HG03095 (cell line): ENCODE data around the gene BAZ1B.
"Not testable (repeated sequence)": the region's sequence is repeated elsewhere in the genome, so short reads cannot be mapped to it uniquely, and the experiment has no call there.

ENCODE experiments used
- ATAC-seq: cut with Tn5 transposase; IDR thresholded peaks from one replicate; pipeline ENCODE4 v1.9.1; 2021; ENCODE audit warnings: moderate library complexity; ENCODE audit not compliant: unreplicated experiment

BAZ1B gene

DNA sequence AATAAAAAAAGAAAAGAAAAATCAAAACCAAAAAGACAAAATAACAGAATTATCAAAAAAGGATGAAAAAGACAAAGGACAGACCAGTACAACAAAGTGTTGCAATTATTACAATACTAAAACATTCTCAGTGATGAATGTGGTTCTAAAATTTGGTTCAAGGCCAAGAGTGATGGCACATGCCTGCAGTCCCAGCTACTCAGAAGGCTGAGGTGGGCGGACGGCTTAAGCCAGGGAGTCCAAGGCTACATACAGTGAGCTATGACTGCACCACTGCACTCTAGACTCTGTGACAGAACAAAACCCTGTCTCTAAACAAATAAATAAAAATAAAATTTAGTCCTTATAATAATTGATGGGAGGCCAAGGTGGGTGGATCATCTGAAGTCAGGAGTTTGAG lies 14.5 kb downstream of the BAZ1B start:
- no peak for ATAC-seq

GRCh38 chr7:73504920-73505319 lies 17.2 kb downstream of the BAZ1B start:
- ATAC-seq: no peak

GRCh38 chr7:73504017-73504416 lies 18.1 kb downstream of the BAZ1B start:
- no peak for ATAC-seq

DNA sequence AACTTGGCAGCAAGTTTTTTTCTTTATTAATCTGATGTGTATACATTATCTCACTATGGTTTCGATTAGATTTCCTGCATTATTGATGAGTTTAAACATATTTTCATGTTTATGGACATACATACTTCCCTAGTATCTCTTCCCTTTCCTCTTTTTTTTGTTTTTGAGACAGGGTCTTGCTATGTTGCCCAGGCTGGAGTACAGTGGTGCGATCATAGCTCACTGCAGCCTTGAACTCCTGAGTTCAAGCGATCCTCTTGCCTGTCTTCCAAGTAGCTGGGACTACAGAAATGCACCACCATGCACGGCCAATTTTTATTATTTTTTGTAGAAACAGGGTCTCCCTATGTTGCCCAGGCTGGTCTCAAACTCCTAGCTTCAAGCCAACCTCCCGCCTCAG lies 18.9 kb downstream of the BAZ1B start:
- ATAC-seq: no peak

DNA sequence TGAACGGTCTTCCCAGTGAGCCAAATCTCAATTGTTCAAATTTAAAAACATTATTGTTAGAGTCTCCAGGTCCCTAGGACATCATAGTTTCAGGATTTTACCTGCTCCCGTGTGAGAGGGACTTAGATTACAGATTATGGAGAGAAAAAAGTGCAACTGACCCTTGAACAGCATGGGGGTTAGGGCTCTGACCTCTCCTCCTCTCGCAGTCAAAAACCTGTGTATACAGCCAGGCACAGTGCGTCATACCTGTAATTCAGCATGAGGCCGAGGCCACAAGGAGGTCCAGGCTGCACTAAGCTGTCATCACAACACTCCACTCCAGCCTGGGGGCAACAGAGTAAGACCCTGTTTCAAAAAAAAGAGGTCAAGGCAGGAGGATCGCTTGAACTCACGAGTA lies 25.5 kb downstream of the BAZ1B start:
- no peak for ATAC-seq

- ATAC-seq: not testable (repeated sequence)
These were observed 26.6 kb downstream of the BAZ1B start for GRCh38 chr7:73495507-73495906.

DNA sequence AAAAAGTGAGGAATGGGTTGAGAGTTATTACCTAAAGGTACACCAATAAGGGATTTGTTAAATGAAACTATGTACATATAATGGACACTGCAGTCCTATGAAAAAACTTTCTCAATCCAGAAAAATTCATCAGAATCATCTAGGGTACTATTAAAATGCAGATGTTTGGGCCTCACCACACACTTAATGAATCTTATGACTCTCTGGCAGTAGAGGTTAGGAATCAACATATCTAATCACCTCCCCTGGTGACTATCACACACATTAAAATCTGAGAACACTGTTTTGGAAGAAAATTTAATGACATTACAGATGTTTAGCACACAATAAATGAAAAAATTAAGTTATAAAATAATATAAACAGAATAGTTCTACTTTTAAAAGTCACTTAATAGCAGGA lies 32.1 kb downstream of the BAZ1B start:
- ATAC-seq: no peak

- ATAC-seq: no peak
These were observed 34.6 kb downstream of the BAZ1B start for GRCh38 chr7:73487486-73487885.

- no peak for ATAC-seq
These were observed 38.9 kb downstream of the BAZ1B start for GRCh38 chr7:73483171-73483570.

DNA sequence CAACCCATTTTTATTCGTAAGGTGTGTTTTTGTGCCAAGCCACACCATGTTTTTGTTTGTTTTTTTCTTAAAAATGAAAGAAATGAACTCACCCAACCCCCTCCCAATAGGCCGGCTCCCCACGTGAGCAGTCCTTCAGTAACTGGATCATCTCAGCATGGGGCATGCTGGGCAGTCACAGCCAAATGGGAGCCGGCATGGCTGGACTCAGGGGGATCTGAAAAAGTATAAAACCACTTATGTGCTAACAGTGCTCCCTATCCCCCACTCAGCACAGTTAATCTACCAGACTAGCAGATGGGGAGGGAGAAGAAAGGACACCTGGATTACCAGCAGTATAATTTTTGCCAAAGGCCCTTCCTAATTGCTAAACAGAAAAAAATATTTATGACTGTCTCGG lies 39.3 kb downstream of the BAZ1B start:
- no peak for ATAC-seq

GRCh38 chr7:73481521-73481920 lies 40.6 kb downstream of the BAZ1B start:
- not testable (repeated sequence) for ATAC-seq

DNA sequence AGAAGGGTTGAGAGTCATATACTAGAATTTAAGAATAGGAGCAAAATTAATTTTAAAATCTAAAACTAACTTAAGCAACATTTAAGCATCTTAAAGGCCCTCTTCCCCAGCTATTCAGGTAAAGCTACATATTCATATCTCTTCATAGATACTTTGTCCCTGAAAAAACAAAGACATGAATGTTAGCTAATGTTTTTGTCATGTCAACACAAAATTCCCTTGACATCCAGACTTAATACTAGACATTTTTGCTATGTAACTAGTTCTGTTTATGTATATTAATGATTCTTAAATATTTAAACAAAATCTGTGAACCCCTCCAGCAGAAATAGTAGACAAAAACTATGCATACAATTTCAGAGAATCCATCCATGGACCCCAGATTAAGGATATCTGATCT lies 43.5 kb downstream of the BAZ1B start:
- no peak for ATAC-seq

DNA sequence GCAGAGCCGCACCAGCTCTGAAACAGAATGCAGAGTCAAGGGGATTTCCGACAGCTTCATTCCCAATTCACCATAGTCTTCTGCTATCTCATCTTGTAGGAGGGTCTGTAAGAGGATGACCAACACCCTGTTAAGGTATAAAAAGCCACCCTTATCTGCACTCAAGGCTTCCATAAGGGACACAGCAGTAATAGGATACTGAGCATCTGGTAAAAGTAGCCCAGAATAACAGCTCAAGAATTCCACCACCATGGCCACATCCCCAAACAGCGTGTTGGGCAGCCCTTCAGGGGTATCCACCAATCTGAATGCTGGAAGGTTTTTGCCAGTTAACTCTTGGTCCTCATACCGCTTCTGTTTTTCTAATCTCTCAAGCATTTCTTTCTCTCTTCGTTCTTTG lies 44.7 kb downstream of the BAZ1B start:
- ATAC-seq: no peak

GRCh38 chr7:73470208-73470607 lies 51.9 kb downstream of the BAZ1B start:
- ATAC-seq: no peak

DNA sequence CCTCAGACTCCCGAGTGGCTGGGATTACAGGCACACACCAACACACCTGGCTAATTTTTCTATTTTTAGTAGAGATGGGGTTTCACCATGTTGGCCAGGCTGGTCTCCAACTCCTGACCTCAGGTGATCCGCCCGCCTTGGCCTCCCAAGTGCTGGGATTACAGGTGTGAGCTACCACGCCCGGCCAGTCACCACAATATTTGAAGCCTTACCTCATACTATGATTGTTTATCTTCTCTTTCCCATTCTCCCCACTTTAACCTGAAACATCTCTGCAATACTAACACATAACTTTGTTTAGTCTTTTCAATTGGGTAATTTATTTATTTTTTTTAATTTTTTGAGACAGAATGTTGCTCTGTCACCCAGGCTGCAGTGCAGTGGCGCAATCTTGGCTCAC lies 55.0 kb downstream of the BAZ1B start:
- ATAC-seq: not testable (repeated sequence)

GRCh38 chr7:73466112-73466511 lies 56.0 kb downstream of the BAZ1B start:
- ATAC-seq: no peak

GRCh38 chr7:73463966-73464365 lies 58.1 kb downstream of the BAZ1B start:
- no peak for ATAC-seq

GRCh38 chr7:73463260-73463659 lies 58.8 kb downstream of the BAZ1B start:
- ATAC-seq: no peak

GRCh38 chr7:73461782-73462285 lies 60.3 kb downstream of the BAZ1B start:
- no peak for ATAC-seq

DNA sequence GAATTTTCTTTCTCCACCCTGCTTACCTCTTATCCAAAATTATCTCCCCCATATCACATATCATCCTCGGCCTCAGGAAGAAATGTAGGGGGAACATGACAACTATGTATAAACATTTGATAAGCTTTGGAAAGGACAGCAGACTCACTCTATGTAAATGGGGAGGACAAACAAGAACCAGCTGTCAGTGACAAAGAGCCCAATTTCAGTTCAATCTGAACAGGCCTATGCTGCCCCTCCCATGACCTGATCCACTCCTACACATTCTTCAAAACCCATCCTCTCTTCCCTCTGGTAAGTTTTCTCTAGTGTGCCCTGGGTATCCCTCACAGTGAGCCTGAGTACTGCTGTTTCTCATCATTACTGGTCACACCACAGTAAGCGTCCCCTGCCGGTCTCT lies 67.7 kb downstream of the BAZ1B start:
- no peak for ATAC-seq

- no peak for ATAC-seq
These were observed 69.0 kb downstream of the BAZ1B start for GRCh38 chr7:73452999-73453635.

GRCh38 chr7:73451780-73452398 lies 70.2 kb downstream of the BAZ1B start:
- ATAC-seq: no peak

- ATAC-seq: no peak
These were observed 72.7 kb downstream of the BAZ1B start for GRCh38 chr7:73449422-73449821.
